Measurements from ENCODE around the gene TMEM181.
"Not testable (repeated sequence)": the region's sequence is repeated elsewhere in the genome, so short reads cannot be mapped to it uniquely, and the experiment has no call there.

Gene TMEM181

GRCh38 chr6:158624684-158625682 is 65.1 kb downstream of the TMEM181 start:
- no peak for DNase-seq

- no peak for DNase-seq
Observed at GRCh38 chr6:158625881-158626305, 66.0 kb downstream of the TMEM181 start.

- no peak for DNase-seq
Observed at GRCh38 chr6:158626360-158627167, 66.7 kb downstream of the TMEM181 start.

- DNase-seq, result no peak
Observed at GRCh38 chr6:158627168-158627939, 67.5 kb downstream of the TMEM181 start.

GRCh38 chr6:158627940-158628211 is 68.0 kb downstream of the TMEM181 start:
- no peak for DNase-seq

- no peak for DNase-seq
Observed at GRCh38 chr6:158628542-158628941, 68.7 kb downstream of the TMEM181 start.

GRCh38 chr6:158629367-158630221 is 69.7 kb downstream of the TMEM181 start:
- peak in 1 of 5 experiments; percentile 41 for DNase-seq

- no peak for DNase-seq
Observed at GRCh38 chr6:158630938-158631616, 71.2 kb downstream of the TMEM181 start.

- DNase-seq, result no peak
Observed at GRCh38 chr6:158631678-158632537, 72.0 kb downstream of the TMEM181 start.

GRCh38 chr6:158632538-158633119 is 72.7 kb downstream of the TMEM181 start:
- DNase-seq, result not testable (repeated sequence)

- no peak for DNase-seq
Observed at GRCh38 chr6:158633127-158633526, 73.2 kb downstream of the TMEM181 start.

GRCh38 chr6:158634695-158635426 is 75.0 kb downstream of the TMEM181 start:
- peak in 2 of 5 experiments; percentile 56 to 68 for DNase-seq

GRCh38 chr6:158635427-158636073 is 75.7 kb downstream of the TMEM181 start:
- DNase-seq, result no peak

GRCh38 chr6:158636778-158637177 is 76.9 kb downstream of the TMEM181 start:
- DNase-seq, result no peak

- no peak for DNase-seq
Observed at GRCh38 chr6:158638324-158638854, 78.5 kb downstream of the TMEM181 start.

GRCh38 chr6:158639056-158639455 is 79.2 kb downstream of the TMEM181 start:
- DNase-seq, result no peak

GRCh38 chr6:158640519-158640918 is 80.6 kb downstream of the TMEM181 start:
- no peak for DNase-seq

- DNase-seq, result no peak
Observed at GRCh38 chr6:158642097-158642601, 82.3 kb downstream of the TMEM181 start.

Data from T-helper 2 cell (primary cell).